Kidney (tissue), 14 donors: ENCODE results near the gene TUBA4A. TPM values are rescaled to one million over a fixed set of nuclear protein-coding genes. Genes with fewer than 3 reads are reported as not detected.

Source experiments
- DNase-seq, 5 donors: peaks; one replicate each; pipeline ENCODE4 v3.0.0-alpha.2; 2013 to 2020
- FAIRE-seq: peaks from 2 replicates; lab custom pipeline; 2012; peaks lifted over from hg19 to GRCh38; lab: Jason Lieb, UNC
- H3K27ac ChIP-seq, 2 donors: one replicate each; pipeline ENCODE4 v1.7.0; 2013; ENCODE audit warnings: low read depth in 2 of 2, low read length in 2 of 2, inconsistent platforms in 1 of 2
- H3K27me3 ChIP-seq: one replicate; pipeline ENCODE4 v1.7.1; 2013; ENCODE audit warnings: low read length, inconsistent platforms; ENCODE audit not compliant: control insufficient read depth, insufficient read depth
- H3K36me3 ChIP-seq, 3 donors: one replicate each; pipeline versions ENCODE4 v1.7.0 to v1.7.1; 2013; ENCODE audit warnings: low read length in 3 of 3, control low read depth in 1 of 3, inconsistent platforms in 1 of 3; ENCODE audit not compliant: insufficient read depth in 3 of 3, control insufficient read depth in 2 of 3
- H3K4me1 ChIP-seq, 3 donors: one replicate each; pipeline versions ENCODE4 v1.7.0 to v1.7.1; 2013; ENCODE audit warnings: low read length in 3 of 3, inconsistent platforms in 1 of 3, low read depth in 1 of 3; ENCODE audit not compliant: control insufficient read depth in 2 of 3, insufficient read depth in 2 of 3
- H3K4me3 ChIP-seq, 3 donors: one replicate each; pipeline versions ENCODE4 v1.7.0 to v1.8.1; 2013; ENCODE audit warnings: low read length in 3 of 3, control low read depth in 1 of 3, inconsistent platforms in 1 of 3
- H3K9ac ChIP-seq, 3 donors: one replicate each; pipeline versions ENCODE4 v1.7.0 to v1.7.1; 2013; ENCODE audit warnings: low read length in 3 of 3, control low read depth in 1 of 3, inconsistent platforms in 1 of 3
- H3K9me3 ChIP-seq, 3 donors: one replicate each; pipeline versions ENCODE4 v1.7.0 to v1.7.1; 2013; ENCODE audit warnings: low read length in 3 of 3, control low read depth in 1 of 3, inconsistent platforms in 1 of 3; ENCODE audit not compliant: control insufficient read depth in 2 of 3, insufficient read depth in 1 of 3
- intact Hi-C: fragments of 100-400 bp; cut with DNase I; formaldehyde crosslinking; loops from one replicate; pipeline ENCODE4 v1.11.1; 2022
- polyA plus RNA-seq: library from polyadenylated mRNA; stranded (reverse); fragments of 350-450 nt; fragmentation: Illumina TruSeq; extraction: RNeasy Lipid Tissue Mini Kit (QIAGEN cat#74804); gene quantifications from one replicate; pipeline ENCODE4 v1.2.3, GENCODE V29; 2014; ENCODE audit warnings: low read depth, low replicate concordance; ENCODE audit not compliant: insufficient read depth
- total RNA-seq: library from RNA; stranded (reverse); fragmentation: NEBNext Ultra II Directional; extraction: Animal tissue kit (Norgen Biotek cat#: 25700); gene quantifications from one replicate; pipeline ENCODE4 v1.2.1, GENCODE V29; 2021
- TF ChIP-seq, protein P1 (sequence below): IDR thresholded peaks from 3 replicates; pipeline ENCODE4 v1.5.1; 2012; ENCODE audit warnings: mild to moderate bottlenecking, moderate library complexity, borderline replicate concordance; ENCODE audit not compliant: insufficient read depth; ENCODE audit errors: extremely low read depth
- donor health status: control.
- donor health status: control.
- donor health status: control.
- donor health status: control.
- donor health status: control.
- donor health status: DM: yes; HTN: yes; CAD: no.
- donor health status: Normal renal cell carcinoma (clear cell type).

The TUBA4A gene
- total and polyA plus RNA-seq, 2 donors from 2014 or later, result 49.4 to 156 TPM

DNA sequence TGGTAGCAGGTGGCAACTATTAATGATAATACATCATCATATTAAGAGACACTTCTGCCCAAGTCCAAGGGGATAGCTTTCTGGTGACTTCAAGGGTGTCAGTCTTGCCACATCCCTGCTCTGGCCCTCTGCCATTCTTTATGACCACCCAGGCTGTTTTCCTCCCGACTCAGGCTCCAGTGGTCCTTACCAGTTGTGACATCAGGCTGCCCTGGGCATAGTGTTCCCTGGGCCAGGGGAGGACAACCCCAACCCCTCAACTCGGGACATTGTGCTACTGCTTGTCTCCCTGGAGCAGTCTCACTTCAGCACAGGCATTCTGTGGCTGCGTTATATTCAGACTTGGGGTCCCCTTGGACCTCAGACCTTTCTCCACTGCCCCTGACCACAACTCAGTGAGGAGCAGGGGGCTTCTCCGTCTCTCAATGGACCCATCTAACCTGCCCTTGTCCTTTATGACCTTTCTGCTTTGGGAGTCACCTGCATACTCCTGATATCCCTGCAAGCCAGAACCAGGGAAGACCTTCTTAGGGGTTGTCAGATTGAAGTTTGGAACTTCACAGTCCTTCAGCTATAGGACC is 38.3 kb upstream of the TUBA4A start:
- FAIRE-seq (no peak), DNase-seq (no peak)
- intact Hi-C loops, result no loop called here
- no peaks in the 10 kb centered on the region for H3K9me3 ChIP-seq
- H3K27ac ChIP-seq, result no peak overlapping the region
- no peaks in the 10 kb centered on the region for H3K36me3 ChIP-seq
- H3K4me3 ChIP-seq, result no peak overlapping the region
- H3K4me1 ChIP-seq, result peaks cover 0 to 8% (median 3%) of the 10 kb centered on the region in 3 donors
- TF ChIP-seq, protein P1, sequence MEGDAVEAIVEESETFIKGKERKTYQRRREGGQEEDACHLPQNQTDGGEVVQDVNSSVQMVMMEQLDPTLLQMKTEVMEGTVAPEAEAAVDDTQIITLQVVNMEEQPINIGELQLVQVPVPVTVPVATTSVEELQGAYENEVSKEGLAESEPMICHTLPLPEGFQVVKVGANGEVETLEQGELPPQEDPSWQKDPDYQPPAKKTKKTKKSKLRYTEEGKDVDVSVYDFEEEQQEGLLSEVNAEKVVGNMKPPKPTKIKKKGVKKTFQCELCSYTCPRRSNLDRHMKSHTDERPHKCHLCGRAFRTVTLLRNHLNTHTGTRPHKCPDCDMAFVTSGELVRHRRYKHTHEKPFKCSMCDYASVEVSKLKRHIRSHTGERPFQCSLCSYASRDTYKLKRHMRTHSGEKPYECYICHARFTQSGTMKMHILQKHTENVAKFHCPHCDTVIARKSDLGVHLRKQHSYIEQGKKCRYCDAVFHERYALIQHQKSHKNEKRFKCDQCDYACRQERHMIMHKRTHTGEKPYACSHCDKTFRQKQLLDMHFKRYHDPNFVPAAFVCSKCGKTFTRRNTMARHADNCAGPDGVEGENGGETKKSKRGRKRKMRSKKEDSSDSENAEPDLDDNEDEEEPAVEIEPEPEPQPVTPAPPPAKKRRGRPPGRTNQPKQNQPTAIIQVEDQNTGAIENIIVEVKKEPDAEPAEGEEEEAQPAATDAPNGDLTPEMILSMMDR, result no peak
- H3K27me3 ChIP-seq, result no peaks in the 10 kb centered on the region
- no peak overlapping the region for H3K9ac ChIP-seq

DNA sequence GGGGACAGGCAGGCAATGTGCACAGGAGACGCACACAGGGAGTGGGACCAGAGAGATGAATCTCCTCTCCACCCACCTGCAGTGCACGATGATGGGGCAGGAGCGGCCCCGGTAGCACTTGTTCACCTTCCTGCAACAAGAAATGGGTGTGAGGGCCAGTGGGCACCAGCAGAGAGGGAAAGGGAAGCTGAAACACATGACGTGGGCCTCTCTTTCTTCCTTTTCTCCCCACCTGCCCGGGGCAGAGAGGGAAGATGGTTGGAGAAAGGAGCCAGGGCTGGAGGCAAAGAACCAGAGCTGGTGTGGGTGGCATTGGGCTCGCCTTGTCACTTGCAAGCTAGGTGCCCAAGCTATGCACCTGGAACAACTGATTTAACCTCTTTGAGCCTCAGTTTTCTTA is 37.7 kb upstream of the TUBA4A start:
- FAIRE-seq, result no peak
- H3K27ac ChIP-seq, result no peak overlapping the region

DNA sequence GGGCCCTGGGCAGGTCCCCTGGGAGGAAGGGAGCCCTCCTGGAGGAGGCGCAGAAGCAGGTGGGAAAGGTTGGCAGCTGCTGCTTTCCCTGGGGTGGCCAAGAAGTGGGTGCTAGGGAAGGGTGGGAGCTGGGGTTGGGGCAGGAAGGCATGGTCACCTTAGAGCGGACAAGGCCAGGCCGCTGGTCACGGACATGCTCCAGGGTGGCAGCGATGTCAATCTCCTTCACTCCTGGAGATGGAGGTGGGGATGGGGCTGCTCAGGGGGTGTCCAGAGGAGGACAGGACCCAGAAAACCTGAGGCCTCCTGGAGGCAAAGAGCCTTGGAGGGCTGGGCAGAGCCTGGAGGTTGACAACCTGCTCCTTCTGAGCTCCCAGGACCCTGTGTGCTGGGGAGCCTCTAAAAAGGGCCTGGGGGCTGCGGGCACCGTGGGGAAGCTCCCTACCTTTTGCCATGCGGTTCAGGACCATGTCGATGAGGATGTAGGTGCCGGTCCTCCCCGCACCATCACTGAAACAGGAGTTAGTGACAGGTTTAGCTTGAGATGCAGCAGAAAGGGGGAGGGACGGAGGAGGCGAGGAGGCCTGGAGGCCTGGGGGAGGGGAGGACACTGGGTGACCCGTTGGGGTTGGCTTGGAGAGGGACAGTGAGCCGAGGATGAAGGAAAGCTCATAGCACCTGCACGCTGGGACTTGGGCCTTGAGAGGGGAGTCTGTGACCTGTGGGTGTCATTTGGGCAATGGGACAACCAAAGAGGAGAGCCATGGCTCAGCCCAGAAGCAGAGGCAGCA is 36.9 kb upstream of the TUBA4A start:
- H3K27ac ChIP-seq, result no peak overlapping the region
- DNase-seq, result peak in 1 of 5 donors; percentile 33
- no peaks in the 10 kb centered on the region for H3K27me3 ChIP-seq
- H3K36me3 ChIP-seq, result no peaks in the 10 kb centered on the region
- H3K9ac ChIP-seq, result no peak overlapping the region
- H3K4me3 ChIP-seq, result no peak overlapping the region
- H3K9me3 ChIP-seq, result no peaks in the 10 kb centered on the region
- intact Hi-C loops, result no loop called here
- TF ChIP-seq, protein P1, result no peak
- FAIRE-seq, result no peak
- H3K4me1 ChIP-seq, result peaks cover 0 to 12% (median 3%) of the 10 kb centered on the region in 3 donors

More for the DNA sequence above, 37.7 kb upstream of the TUBA4A start:
- TF ChIP-seq, protein P1, result no peak
- no peak overlapping the region for H3K4me3 ChIP-seq
- H3K36me3 ChIP-seq, result no peaks in the 10 kb centered on the region
- H3K9me3 ChIP-seq, result no peaks in the 10 kb centered on the region
- no peaks in the 10 kb centered on the region for H3K27me3 ChIP-seq
- H3K4me1 ChIP-seq, result peaks cover 0 to 9% (median 3%) of the 10 kb centered on the region in 3 donors
- intact Hi-C loops, result no loop called here
- peak in 1 of 5 donors; percentile 28 for DNase-seq
- H3K9ac ChIP-seq, result no peak overlapping the region
